K562 (cell line): ENCODE measurements around the gene CCDC187. TPM values are rescaled to one million over a fixed set of nuclear protein-coding genes. Genes with fewer than 3 reads are reported as not detected.

Experiments
- ATAC-seq: fragments of 200-7000 bp; cut with Tn5 transposase; 3 replicates; pipeline ENCODE4 v1.9.1; 2020; ENCODE audit warnings: moderate library complexity
- BruUV-seq: library from RNA; stranded (reverse); fragments of 400-500 nt; replicated peaks from 2 replicates; lab custom pipeline; 2021; lab: Mats Ljungman, UMichigan
- CTCF ChIA-PET: fragments of 300-600 bp; formaldehyde crosslinking; extraction: SDS; loops from one replicate; lab custom pipeline; 2021; ENCODE audit warnings: low intra/inter-chr PET ratio; lab: Yijun Ruan, JAX
- POLR2A ChIA-PET: fragments of 300-600, 350-650 bp; sonication (Branson Sonifier 250); formaldehyde crosslinking; extraction: SDS; loops from one replicate; lab custom pipeline; 2021; ENCODE audit warnings: antibody characterized with exemption, inconsistent platforms; lab: Yijun Ruan, JAX
- DNase-seq, 4 experiments: peaks; one replicate each; pipeline versions ENCODE4 v3.0.0 to v3.0.0-alpha.2; 2011 to 2018; ENCODE audit warnings: low spot score in 3 of 4, mixed read lengths in 3 of 4; ENCODE audit errors: extremely low read depth in 1 of 4
- FAIRE-seq: peaks from 2 replicates; lab custom pipeline; 2011; peaks lifted over from hg19 to GRCh38; lab: Jason Lieb, UNC
- H2AFZ ChIP-seq: 2 replicates; pipeline ENCODE4 v1.6.0; 2011; ENCODE audit warnings: low read depth, low read length, control low read depth, inconsistent platforms
- H3K27ac ChIP-seq: fragments of 200-600 bp; 3 replicates; pipeline ENCODE4 v1.8.0; 2011; ENCODE audit warnings: low read depth, mild to moderate bottlenecking, control low read depth, inconsistent platforms, low read length, moderate library complexity, mixed read lengths; ENCODE audit errors: extremely low read depth
- H3K27me3 ChIP-seq, 2 experiments: fragments of 300-600 bp in 1 of 2; 2 replicates in 1 of 2; 3 replicates in 1 of 2; pipeline versions ENCODE4 v1.6.0 to v1.8.0; 2011; ENCODE audit warnings: inconsistent platforms in 2 of 2, low read length in 2 of 2, mild to moderate bottlenecking in 1 of 2, mixed read lengths in 1 of 2, moderate library complexity in 1 of 2; ENCODE audit not compliant: control insufficient read depth in 2 of 2, insufficient read depth in 2 of 2
- H3K36me3 ChIP-seq: fragments of 300-600 bp; 3 replicates; pipeline ENCODE4 v1.8.0; 2011; ENCODE audit warnings: mild to moderate bottlenecking, low read length, inconsistent platforms; ENCODE audit not compliant: control insufficient read depth, insufficient read depth
- H3K4me1 ChIP-seq, 2 experiments: fragments of 200-600 bp in 1 of 2; replicated peaks in 1 of 2; 2 replicates in 1 of 2; 3 replicates in 1 of 2; pipeline versions ENCODE4 v1.5.1 to v1.8.0; 2011; ENCODE audit warnings: inconsistent platforms in 2 of 2, low read length in 2 of 2, mild to moderate bottlenecking in 1 of 2, mixed read lengths in 1 of 2, moderate library complexity in 1 of 2; ENCODE audit not compliant: control insufficient read depth in 2 of 2, insufficient read depth in 2 of 2
- H3K4me2 ChIP-seq: 2 replicates; pipeline ENCODE4 v1.6.1; 2011; ENCODE audit warnings: low read length, control low read depth, inconsistent platforms, mixed read lengths; ENCODE audit not compliant: insufficient read depth
- H3K4me3 ChIP-seq: fragments of 200-600 bp; sonication (generic), shearing (Covaris generic); 2 replicates; pipeline ENCODE4 v1.5.1; 2016; ENCODE audit warnings: control low read depth, inconsistent platforms
- H3K79me2 ChIP-seq: fragments of 200-600 bp; 3 replicates; pipeline ENCODE4 v1.8.0; 2011; ENCODE audit warnings: low read length, inconsistent platforms; ENCODE audit not compliant: control insufficient read depth, insufficient read depth
- H3K9ac ChIP-seq, 2 experiments: 2 replicates each; pipeline versions ENCODE4 v1.6.0 to v1.6.1; 2011; ENCODE audit warnings: low read depth in 2 of 2, low read length in 2 of 2, control low read depth in 1 of 2, inconsistent platforms in 1 of 2, mild to moderate bottlenecking in 1 of 2, mixed read lengths in 1 of 2; ENCODE audit not compliant: insufficient read depth in 1 of 2
- H3K9me1 ChIP-seq: one replicate; pipeline ENCODE4 v1.6.0; 2011; ENCODE audit warnings: inconsistent platforms, mild to moderate bottlenecking, low read length, moderate library complexity; ENCODE audit not compliant: control insufficient read depth, insufficient read depth
- H3K9me3 ChIP-seq: replicated peaks from 2 replicates; pipeline ENCODE4 v1.5.1; 2011; ENCODE audit warnings: low read depth, low read length, inconsistent platforms; ENCODE audit not compliant: control insufficient read depth, insufficient read depth
- H4K20me1 ChIP-seq: replicated peaks from 2 replicates; pipeline ENCODE4 v1.6.1; 2011; ENCODE audit warnings: low read length, inconsistent platforms, mixed read lengths; ENCODE audit not compliant: control insufficient read depth, insufficient read depth
- CHD4 ChIP-seq: fragments of 200-600 bp; sonication (generic); IDR thresholded peaks from 3 replicates; pipeline ENCODE4 v1.6.1; 2012; ENCODE audit warnings: low read depth, mild to moderate bottlenecking, mixed read lengths, low read length, inconsistent platforms; ENCODE audit not compliant: insufficient read depth, insufficient replicate concordance, poor library complexity, severe bottlenecking
- CREM ChIP-seq: IDR thresholded peaks from 2 replicates; pipeline ENCODE4 v1.6.1; 2014; ENCODE audit warnings: antibody characterized with exemption, low read depth
- NFE2L1 ChIP-seq: fragments of 450-650 bp; IDR thresholded peaks from 2 replicates; pipeline ENCODE4 v1.6.1; 2016; ENCODE audit warnings: missing genetic modification characterization, low read depth, mild to moderate bottlenecking, missing compliant biosample characterization, moderate library complexity, borderline replicate concordance
- RAD21 ChIP-seq, 2 experiments: fragments of 250-450 bp in 1 of 2; fragments of 450-650 bp in 1 of 2; sonication (Bioruptor Pico) in 1 of 2; formaldehyde crosslinking in 1 of 2; IDR thresholded peaks in 1 of 2; conservative IDR thresholded peaks in 1 of 2; 2 replicates each; pipeline versions ENCODE4 v1.4.0 to v1.8.0; 2020 to 2022; ENCODE audit warnings: mild to moderate bottlenecking in 2 of 2, moderate library complexity in 1 of 2
- SAFB2 ChIP-seq: fragments of 200-400 bp; formaldehyde crosslinking; IDR thresholded peaks from 2 replicates; pipeline ENCODE4 v1.6.1; 2018; ENCODE audit warnings: borderline replicate concordance, low read length, low read depth, moderate library complexity; ENCODE audit not compliant: severe bottlenecking
- ZNF274 ChIP-seq: IDR thresholded peaks from 2 replicates; pipeline ENCODE4 v1.6.1; 2011; ENCODE audit warnings: low read depth, mild to moderate bottlenecking, low read length, moderate library complexity, borderline replicate concordance
- WGBS: fragments of 100-300 bp; shearing (Covaris generic); methylation state at CpG from one replicate; pipeline ENCODE4 v1.1.6; 2016; ENCODE audit warnings: low coverage, mixed read lengths; ENCODE audit not compliant: insufficient coverage; ENCODE audit errors: missing lambda C conversion rate; 5-methylcytosine and 5-hydroxymethylcytosine counted together
- in situ Hi-C: fragments of 300-500 bp; cut with MboI; formaldehyde crosslinking; loops from 4 replicates; pipeline ENCODE4 v1.15.0; 2018; ENCODE audit warnings: inconsistent platforms, mixed read lengths
- intact Hi-C: fragments of 100-400 bp; cut with micrococcal nuclease; formaldehyde crosslinking; loops from 2 replicates; pipeline ENCODE4 v1.14.2; 2022
- polyA plus RNA-seq, 8 experiments: library from polyadenylated mRNA; depleted of rRNA in 4 of 8; stranded (reverse) in 5 of 8; unstranded in 3 of 8; fragments of >200 nt; fragmentation: Nextera tagmentation in 2 of 8; fragmentation: Illumina TruSeq in 1 of 8; extraction: Ambion mirVana in 2 of 8; extraction: Trizol in 1 of 8; gene quantifications; 2 replicates each; pipeline versions ENCODE4 v1.2.1 to v1.2.3, GENCODE V29; 2011 to 2014; ENCODE audit warnings: inconsistent platforms in 1 of 8, missing spikeins in 1 of 8
- total RNA-seq, 7 experiments: library from RNA; depleted of rRNA in 6 of 7; stranded (reverse); fragments of >200 nt in 6 of 7; fragmentation: Illumina TruSeq in 2 of 7; extraction: Trizol in 2 of 7; gene quantifications; 2 replicates each; pipeline versions ENCODE4 v1.2.1 to v1.2.3, GENCODE V29; 2011 to 2021; ENCODE audit warnings: low replicate concordance in 1 of 7
- TF ChIP-seq, protein P1 (sequence below), 3 experiments: IDR thresholded peaks in 2 of 3; conservative IDR thresholded peaks in 1 of 3; 2 replicates each; pipeline ENCODE4 v1.5.1; 2011 to 2012; ENCODE audit warnings: low read length in 3 of 3, mild to moderate bottlenecking in 3 of 3, control low read depth in 2 of 3, improper control_type of control experiment in 1 of 3, inconsistent platforms in 1 of 3, low read depth in 1 of 3, mixed read lengths in 1 of 3, moderate library complexity in 1 of 3; ENCODE audit not compliant: insufficient read depth in 2 of 3
- TF ChIP-seq, protein P2 (sequence below): fragments of 450-650 bp; formaldehyde crosslinking; IDR thresholded peaks from 2 replicates; pipeline ENCODE4 v1.4.0; 2020; ENCODE audit warnings: mild to moderate bottlenecking, moderate library complexity
- TF ChIP-seq, protein P3 (sequence below): fragments of 450-650 bp; IDR thresholded peaks from 2 replicates; pipeline ENCODE4 v1.6.1; 2016
- TF ChIP-seq, protein P4 (sequence below): fragments of 250-450 bp; sonication (Bioruptor Pico); IDR thresholded peaks from 2 replicates; pipeline ENCODE4 v1.8.0; 2022; ENCODE audit warnings: moderate library complexity, mild to moderate bottlenecking, inconsistent platforms

Gene CCDC187
- total and polyA plus RNA-seq, 9 of the 15 experiments (the other 6 are each of a cell fraction or from before 2014, with no cell fraction given), result not detected

DNA sequence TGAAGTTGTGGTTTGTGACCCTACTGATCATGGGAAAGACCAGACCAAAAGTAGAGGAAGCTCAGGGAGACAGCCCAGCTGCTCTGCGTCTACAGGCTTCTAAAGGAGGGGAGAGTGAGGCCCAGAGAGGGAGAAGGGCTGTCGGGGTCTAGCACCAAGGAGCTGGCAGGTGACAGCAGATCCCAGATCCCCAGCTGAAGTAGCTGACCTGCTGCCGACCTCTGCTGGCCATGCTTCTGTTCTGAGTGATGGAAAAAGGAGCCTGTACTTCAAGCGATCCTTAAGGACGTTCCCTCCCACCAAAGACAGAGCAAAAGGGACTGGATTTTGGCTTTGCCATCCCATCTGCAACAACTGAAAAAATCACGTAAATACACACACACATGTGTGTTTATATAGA lies 35.6 kb downstream of the CCDC187 start:
- ChIA-PET CTCF (interaction anchor here (0.6 to 1.1 kb wide), 3 partner anchors 98 to 135 kb away, joined by 3 read pairs; no protein-coding TSS in a partner anchor), POLR2A (interaction anchor here (0.5 to 1.1 kb wide), 5 partner anchors 10 to 56 kb away, joined by 3 read pairs; no protein-coding TSS in a partner anchor)
- Histone ChIP-seq H3K4me2 (no peak overlapping the region), H3K9ac (no peak overlapping the region), H3K9me1 (no peaks in the 10 kb centered on the region), H3K4me1 (peaks cover 0 to 26% of the 10 kb centered on the region in 2 experiments; a peak in 3 of 5 replicates), H4K20me1 (no peaks in the 10 kb centered on the region), H3K36me3 (no peaks in the 10 kb centered on the region), H3K79me2 (no peaks in the 10 kb centered on the region), H2AFZ (no peak overlapping the region; the same call in 1 of the 2 replicates), H3K4me3 (no peak overlapping the region), H3K27me3 (peaks cover 19 to 31% of the 10 kb centered on the region in 2 experiments), H3K27ac (no peak overlapping the region), H3K9me3 (no peaks in the 10 kb centered on the region)
- DNase-seq, result peak in 3 of 4 experiments; percentile 39 to 50 (median 43)
- intact Hi-C loops (loop anchor here (5.0 kb wide), 1 partner anchor 126 kb away; no protein-coding TSS in a partner anchor), in situ Hi-C loops (loop anchor here (5.0 kb wide), 1 partner anchor 96 kb away; no protein-coding TSS in a partner anchor)
- FAIRE-seq, result peak; percentile 80
- peak; percentile 45 for ATAC-seq
- 8% methylated on average over 6 of the region's 6 CpGs for WGBS
- BruUV-seq, result no TSS peak
- TF ChIP-seq, protein P1, sequence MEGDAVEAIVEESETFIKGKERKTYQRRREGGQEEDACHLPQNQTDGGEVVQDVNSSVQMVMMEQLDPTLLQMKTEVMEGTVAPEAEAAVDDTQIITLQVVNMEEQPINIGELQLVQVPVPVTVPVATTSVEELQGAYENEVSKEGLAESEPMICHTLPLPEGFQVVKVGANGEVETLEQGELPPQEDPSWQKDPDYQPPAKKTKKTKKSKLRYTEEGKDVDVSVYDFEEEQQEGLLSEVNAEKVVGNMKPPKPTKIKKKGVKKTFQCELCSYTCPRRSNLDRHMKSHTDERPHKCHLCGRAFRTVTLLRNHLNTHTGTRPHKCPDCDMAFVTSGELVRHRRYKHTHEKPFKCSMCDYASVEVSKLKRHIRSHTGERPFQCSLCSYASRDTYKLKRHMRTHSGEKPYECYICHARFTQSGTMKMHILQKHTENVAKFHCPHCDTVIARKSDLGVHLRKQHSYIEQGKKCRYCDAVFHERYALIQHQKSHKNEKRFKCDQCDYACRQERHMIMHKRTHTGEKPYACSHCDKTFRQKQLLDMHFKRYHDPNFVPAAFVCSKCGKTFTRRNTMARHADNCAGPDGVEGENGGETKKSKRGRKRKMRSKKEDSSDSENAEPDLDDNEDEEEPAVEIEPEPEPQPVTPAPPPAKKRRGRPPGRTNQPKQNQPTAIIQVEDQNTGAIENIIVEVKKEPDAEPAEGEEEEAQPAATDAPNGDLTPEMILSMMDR (IDR thresholded peaks at IDR 0.05 in 2 of 3, conservative IDR thresholded peaks at IDR 0.05 in 1 of 3; ENCODE audit: insufficient read depth in 2 of 3, low read depth in 1 of 3, low read length in 3 of 3), result peak; percentile 42 to 60 (median 50)
- no peak for TF ChIP-seq ZNF274
- TF ChIP-seq RAD21 (CRISPR knock-in tag; conservative IDR thresholded peaks at IDR 0.05 in 1 of 2, IDR thresholded peaks at IDR 0.05 in 1 of 2), result peak; percentile 37 to 77
- TF ChIP-seq, protein P2, sequence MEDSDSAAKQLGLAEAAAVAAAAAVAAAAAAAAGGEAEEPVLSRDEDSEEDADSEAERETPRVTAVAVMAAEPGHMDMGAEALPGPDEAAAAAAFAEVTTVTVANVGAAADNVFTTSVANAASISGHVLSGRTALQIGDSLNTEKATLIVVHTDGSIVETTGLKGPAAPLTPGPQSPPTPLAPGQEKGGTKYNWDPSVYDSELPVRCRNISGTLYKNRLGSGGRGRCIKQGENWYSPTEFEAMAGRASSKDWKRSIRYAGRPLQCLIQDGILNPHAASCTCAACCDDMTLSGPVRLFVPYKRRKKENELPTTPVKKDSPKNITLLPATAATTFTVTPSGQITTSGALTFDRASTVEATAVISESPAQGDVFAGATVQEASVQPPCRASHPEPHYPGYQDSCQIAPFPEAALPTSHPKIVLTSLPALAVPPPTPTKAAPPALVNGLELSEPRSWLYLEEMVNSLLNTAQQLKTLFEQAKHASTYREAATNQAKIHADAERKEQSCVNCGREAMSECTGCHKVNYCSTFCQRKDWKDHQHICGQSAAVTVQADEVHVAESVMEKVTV (CRISPR knock-in tag), result 0 out of 2 replicates have a peak, but pooled peaks have one; percentile 22
- TF ChIP-seq, protein P3, sequence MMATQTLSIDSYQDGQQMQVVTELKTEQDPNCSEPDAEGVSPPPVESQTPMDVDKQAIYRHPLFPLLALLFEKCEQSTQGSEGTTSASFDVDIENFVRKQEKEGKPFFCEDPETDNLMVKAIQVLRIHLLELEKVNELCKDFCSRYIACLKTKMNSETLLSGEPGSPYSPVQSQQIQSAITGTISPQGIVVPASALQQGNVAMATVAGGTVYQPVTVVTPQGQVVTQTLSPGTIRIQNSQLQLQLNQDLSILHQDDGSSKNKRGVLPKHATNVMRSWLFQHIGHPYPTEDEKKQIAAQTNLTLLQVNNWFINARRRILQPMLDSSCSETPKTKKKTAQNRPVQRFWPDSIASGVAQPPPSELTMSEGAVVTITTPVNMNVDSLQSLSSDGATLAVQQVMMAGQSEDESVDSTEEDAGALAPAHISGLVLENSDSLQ, result peak; percentile 72
- no peak for TF ChIP-seq CREM
- TF ChIP-seq, protein P4, sequence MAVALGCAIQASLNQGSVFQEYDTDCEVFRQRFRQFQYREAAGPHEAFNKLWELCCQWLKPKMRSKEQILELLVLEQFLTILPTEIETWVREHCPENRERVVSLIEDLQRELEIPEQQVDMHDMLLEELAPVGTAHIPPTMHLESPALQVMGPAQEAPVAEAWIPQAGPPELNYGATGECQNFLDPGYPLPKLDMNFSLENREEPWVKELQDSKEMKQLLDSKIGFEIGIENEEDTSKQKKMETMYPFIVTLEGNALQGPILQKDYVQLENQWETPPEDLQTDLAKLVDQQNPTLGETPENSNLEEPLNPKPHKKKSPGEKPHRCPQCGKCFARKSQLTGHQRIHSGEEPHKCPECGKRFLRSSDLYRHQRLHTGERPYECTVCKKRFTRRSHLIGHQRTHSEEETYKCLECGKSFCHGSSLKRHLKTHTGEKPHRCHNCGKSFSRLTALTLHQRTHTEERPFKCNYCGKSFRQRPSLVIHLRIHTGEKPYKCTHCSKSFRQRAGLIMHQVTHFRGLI, result no peak
- no peak for TF ChIP-seq NFE2L1 (tag)
- TF ChIP-seq CHD4, result no peak
- no peak for TF ChIP-seq SAFB2
